ENCODE results near the gene RARB.
A peak's percentile ranks its signal among the peaks of the same experiment; 100 is the strongest.

RARB gene

DNA sequence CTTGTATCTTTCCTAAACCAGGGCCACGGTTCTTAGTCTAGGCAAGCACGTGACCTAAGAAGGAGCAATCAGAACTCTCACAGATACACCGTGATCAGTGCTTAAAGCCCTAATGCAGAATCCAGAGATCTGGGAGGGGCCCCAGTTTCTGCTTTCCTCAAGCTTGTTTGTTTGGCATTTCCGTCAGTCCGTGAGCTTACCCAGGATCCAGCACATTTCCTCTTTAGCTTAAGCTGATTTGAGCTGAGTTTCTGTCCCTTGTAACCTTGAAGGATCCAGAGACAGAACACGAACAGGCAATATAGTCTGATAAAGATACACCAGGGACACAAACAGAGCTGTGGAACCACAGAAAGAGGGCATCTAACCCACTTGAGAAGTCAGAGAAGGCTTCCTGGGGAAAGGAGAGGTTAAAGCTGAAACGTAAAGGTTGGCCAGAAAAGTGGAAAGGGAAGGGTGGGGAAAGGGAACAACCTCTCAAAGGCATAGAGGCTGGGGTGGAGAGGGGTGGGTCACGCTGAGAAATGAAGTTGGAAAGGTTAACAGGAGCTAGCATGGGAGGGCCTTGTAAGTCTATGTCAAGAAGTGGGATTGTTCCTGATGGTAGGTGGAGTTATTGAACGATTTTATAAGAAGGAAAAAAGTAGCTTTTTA, 42.1 kb upstream of the RARB start:
- TF ChIP-seq, protein P1, sequence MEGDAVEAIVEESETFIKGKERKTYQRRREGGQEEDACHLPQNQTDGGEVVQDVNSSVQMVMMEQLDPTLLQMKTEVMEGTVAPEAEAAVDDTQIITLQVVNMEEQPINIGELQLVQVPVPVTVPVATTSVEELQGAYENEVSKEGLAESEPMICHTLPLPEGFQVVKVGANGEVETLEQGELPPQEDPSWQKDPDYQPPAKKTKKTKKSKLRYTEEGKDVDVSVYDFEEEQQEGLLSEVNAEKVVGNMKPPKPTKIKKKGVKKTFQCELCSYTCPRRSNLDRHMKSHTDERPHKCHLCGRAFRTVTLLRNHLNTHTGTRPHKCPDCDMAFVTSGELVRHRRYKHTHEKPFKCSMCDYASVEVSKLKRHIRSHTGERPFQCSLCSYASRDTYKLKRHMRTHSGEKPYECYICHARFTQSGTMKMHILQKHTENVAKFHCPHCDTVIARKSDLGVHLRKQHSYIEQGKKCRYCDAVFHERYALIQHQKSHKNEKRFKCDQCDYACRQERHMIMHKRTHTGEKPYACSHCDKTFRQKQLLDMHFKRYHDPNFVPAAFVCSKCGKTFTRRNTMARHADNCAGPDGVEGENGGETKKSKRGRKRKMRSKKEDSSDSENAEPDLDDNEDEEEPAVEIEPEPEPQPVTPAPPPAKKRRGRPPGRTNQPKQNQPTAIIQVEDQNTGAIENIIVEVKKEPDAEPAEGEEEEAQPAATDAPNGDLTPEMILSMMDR (IDR thresholded peaks at IDR 0.05; ENCODE audit: unreplicated experiment in 3 of 3), result no peak
- peaks cover 18% of the 10 kb centered on the region for H3K4me1 Mint-ChIP-seq
- no peaks in the 10 kb centered on the region for H3K36me3 Mint-ChIP-seq (ENCODE audit: low read depth)
- no peaks in the 10 kb centered on the region for H3K9me3 Mint-ChIP-seq
- H3K27ac Mint-ChIP-seq, result peak overlapping the region in 2 of 3 experiments; percentile 11 to 86
- H3K27me3 Mint-ChIP-seq (ENCODE audit: low read depth), result peaks cover 4% of the 10 kb centered on the region
- H3K4me3 Mint-ChIP-seq, result no peak overlapping the region

DNA sequence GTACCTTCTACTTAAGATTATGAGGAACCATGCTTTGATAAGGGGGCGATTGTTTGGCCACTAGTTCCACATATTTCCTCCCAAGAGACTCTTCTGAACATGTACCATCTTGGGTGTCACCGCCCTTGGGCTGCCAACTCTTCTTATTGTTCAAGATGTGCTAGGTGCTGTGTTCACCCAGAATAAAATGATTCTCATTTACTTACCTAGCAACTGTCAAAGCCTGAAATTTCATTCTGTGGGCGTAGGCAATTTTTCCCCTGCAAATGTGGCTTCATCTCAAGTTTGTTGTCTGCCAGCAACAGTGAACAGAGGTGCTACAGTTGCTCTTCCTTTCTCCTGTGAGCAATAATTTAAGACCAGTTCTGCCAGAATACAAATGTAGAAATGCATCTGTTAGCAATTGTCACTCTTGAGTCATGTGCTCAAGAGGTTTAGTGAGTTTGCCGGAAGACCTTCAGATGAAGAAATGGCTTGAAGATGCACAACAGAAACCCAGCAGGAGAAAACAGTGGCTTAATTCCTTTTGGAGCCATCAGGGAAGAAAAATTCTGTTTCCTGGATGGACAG, 41.3 kb upstream of the RARB start:
- peaks cover 16% of the 10 kb centered on the region for H3K4me1 Mint-ChIP-seq
- peaks cover 2% of the 10 kb centered on the region for H3K36me3 Mint-ChIP-seq (ENCODE audit: low read depth)
- H3K27me3 Mint-ChIP-seq (ENCODE audit: low read depth), result peaks cover 4% of the 10 kb centered on the region
- no peak overlapping the region for H3K4me3 Mint-ChIP-seq
- H3K9me3 Mint-ChIP-seq, result peaks cover 2% of the 10 kb centered on the region
- TF ChIP-seq, protein P1 (IDR thresholded peaks at IDR 0.05; ENCODE audit: unreplicated experiment in 3 of 3), result no peak
- no peak overlapping the region for H3K27ac Mint-ChIP-seq

DNA sequence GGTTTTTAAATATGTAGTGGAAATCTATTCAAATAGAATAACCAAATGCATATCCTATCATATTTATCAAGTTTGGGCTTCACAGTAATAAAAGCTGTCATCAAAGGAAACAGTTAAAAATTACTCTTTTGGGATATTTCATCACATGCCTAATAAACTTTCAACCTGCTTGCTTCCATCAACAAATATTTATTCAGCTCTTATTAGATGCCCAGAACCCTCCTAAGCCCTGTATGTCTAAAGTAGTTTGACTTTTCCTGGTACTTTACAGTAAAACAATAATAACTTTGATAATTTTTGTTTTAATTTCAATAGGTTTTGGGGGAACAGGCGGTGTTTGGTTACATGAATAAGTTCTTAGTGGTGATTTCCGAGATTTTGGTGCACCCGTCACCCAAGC, 37.5 kb upstream of the RARB start:
- Mint-ChIP-seq H3K27ac (no peak overlapping the region), H3K4me3 (no peak overlapping the region), H3K27me3 (ENCODE audit: low read depth) (peaks cover 4% of the 10 kb centered on the region), H3K9me3 (peaks cover 32% of the 10 kb centered on the region), H3K4me1 (peaks cover 15% of the 10 kb centered on the region), H3K36me3 (ENCODE audit: low read depth) (peaks cover 22% of the 10 kb centered on the region)
- TF ChIP-seq, protein P1 (IDR thresholded peaks at IDR 0.05; ENCODE audit: unreplicated experiment in 3 of 3), result no peak

DNA sequence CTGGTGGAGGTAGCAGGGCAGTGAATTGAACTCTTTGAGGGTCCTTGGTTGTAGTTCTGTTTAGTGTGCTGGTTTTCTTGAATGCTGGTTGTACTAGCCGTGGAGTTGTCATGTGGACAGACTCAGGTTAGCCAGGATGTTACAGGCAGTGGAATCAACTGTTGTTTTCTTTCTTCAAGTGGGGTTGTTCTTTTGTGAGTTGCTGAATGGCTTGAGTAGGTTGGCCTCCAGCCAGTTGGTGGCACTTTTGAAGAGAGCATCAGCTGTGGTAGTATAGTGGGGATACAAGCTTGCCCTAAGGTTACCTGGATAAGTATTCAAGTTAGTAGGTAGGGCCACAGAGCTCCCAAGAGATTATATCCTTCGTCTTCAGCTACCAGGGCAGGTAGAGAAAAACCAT, 31.8 kb upstream of the RARB start:
- Mint-ChIP-seq H3K27ac (peak overlapping the region in 1 of 3 experiments; percentile 95), H3K4me1 (peaks cover 6% of the 10 kb centered on the region), H3K4me3 (no peak overlapping the region), H3K27me3 (ENCODE audit: low read depth) (no peaks in the 10 kb centered on the region), H3K36me3 (ENCODE audit: low read depth) (peaks cover 22% of the 10 kb centered on the region), H3K9me3 (peaks cover 32% of the 10 kb centered on the region)
- TF ChIP-seq, protein P1 (IDR thresholded peaks at IDR 0.05; ENCODE audit: unreplicated experiment in 3 of 3), result no peak

DNA sequence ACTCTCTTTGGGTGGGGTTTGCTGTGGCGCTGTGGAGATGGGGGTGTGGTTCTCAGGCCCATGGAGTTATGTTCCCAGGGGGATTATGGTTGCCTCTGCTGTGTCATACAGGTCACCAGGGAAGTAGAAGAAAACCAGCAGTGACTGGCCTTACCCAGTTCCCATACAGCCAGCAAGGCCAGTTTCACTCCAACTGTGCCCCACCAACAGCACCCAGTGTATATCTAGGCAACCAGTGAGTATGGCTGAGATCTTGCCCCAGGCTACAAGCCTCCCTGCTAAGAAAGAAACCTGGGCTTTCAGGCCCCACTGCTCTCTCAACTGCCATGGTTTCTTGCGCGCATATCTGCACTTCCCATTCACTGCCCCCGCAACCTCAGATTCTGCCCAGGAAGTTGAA, 31.4 kb upstream of the RARB start:
- H3K36me3 Mint-ChIP-seq (ENCODE audit: low read depth), result peaks cover 21% of the 10 kb centered on the region
- H3K27me3 Mint-ChIP-seq (ENCODE audit: low read depth), result no peaks in the 10 kb centered on the region
- H3K4me1 Mint-ChIP-seq, result peaks cover 6% of the 10 kb centered on the region
- TF ChIP-seq, protein P1 (IDR thresholded peaks at IDR 0.05; ENCODE audit: unreplicated experiment in 3 of 3), result no peak
- peaks cover 30% of the 10 kb centered on the region for H3K9me3 Mint-ChIP-seq
- H3K27ac Mint-ChIP-seq, result peak overlapping the region in 2 of 3 experiments; percentile 30 to 95
- no peak overlapping the region for H3K4me3 Mint-ChIP-seq

DNA sequence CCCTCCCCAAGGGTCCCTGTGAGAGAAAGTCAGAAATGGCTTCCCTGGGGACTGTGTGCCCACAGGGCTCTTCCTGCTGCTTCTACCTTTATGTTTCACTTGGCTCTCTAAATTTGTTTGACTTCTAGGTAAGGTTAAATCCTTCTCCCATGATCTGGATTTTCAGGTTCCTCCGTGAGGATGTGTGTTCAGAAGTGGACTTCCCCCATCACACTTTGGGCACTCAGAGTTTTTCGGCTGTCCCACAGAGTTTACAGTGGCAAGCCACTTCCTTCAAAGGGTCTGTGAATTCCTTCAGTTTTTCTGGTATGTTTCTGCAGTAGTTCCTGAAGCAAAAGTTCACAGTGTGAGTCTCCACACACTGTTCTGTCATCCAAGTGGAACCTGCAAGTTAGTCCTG, 30.9 kb upstream of the RARB start:
- peaks cover 18% of the 10 kb centered on the region for H3K36me3 Mint-ChIP-seq (ENCODE audit: low read depth)
- H3K9me3 Mint-ChIP-seq, result peaks cover 26% of the 10 kb centered on the region
- peaks cover 6% of the 10 kb centered on the region for H3K4me1 Mint-ChIP-seq

More for the DNA sequence above, 30.9 kb upstream of the RARB start:
- no peak overlapping the region for H3K4me3 Mint-ChIP-seq
- no peaks in the 10 kb centered on the region for H3K27me3 Mint-ChIP-seq (ENCODE audit: low read depth)
- H3K27ac Mint-ChIP-seq, result peak overlapping the region in 2 of 3 experiments; percentile 30 to 95
- TF ChIP-seq, protein P1 (IDR thresholded peaks at IDR 0.05; ENCODE audit: unreplicated experiment in 3 of 3), result no peak
